ENCODE results near the gene PDS5A.
"Not testable (repeated sequence)": the region's sequence is repeated elsewhere in the genome, so short reads cannot be mapped to it uniquely, and the experiment has no call there.

The PDS5A gene

GRCh38 chr4:39802005-39802404 lies 175.7 kb downstream of the PDS5A start:
- ChIA-PET CTCF (interaction anchor here (1.7 kb wide), 1 partner anchor 333 kb away, joined by 4 read pairs; no protein-coding TSS in a partner anchor), POLR2A (no interaction called here)
- DNase-seq (ENCODE audit: low read depth, low spot score): no peak
- H3K4me3 ChIP-seq (ENCODE audit: low read depth, low read length): no peak overlapping the region
- no peak for TF ChIP-seq CTCF (IDR thresholded peaks at IDR 0.05; ENCODE audit: insufficient read depth, low read length, missing control alignments)

GRCh38 chr4:39792976-39793375 lies 184.7 kb downstream of the PDS5A start:
- DNase-seq (ENCODE audit: low read depth, low spot score); CTCF ChIA-PET; H3K4me3 ChIP-seq (ENCODE audit: low read depth, low read length); POLR2A ChIA-PET: not testable (repeated sequence)

GRCh38 chr4:39792529-39792928 lies 185.2 kb downstream of the PDS5A start:
- no peak for TF ChIP-seq CTCF (IDR thresholded peaks at IDR 0.05; ENCODE audit: insufficient read depth, low read length, missing control alignments)
- ChIA-PET POLR2A (no interaction called here), CTCF (no interaction called here)
- no peak for DNase-seq (ENCODE audit: low read depth, low spot score)
- no peak overlapping the region for H3K4me3 ChIP-seq (ENCODE audit: low read depth, low read length)

- no peak for DNase-seq (ENCODE audit: low read depth, low spot score)
- CTCF ChIA-PET: no interaction called here
- TF ChIP-seq CTCF (IDR thresholded peaks at IDR 0.05; ENCODE audit: insufficient read depth, low read length, missing control alignments): no peak
- H3K4me3 ChIP-seq (ENCODE audit: low read depth, low read length): no peak overlapping the region
- POLR2A ChIA-PET: interaction anchor here (0.7 kb wide), 1 partner anchor 265 kb away, joined by 4 read pairs; the partner anchor contains the start of gene UGDH
Observed at GRCh38 chr4:39792128-39792527, 185.6 kb downstream of the PDS5A start.

- no peak for DNase-seq (ENCODE audit: low read depth, low spot score)
- POLR2A ChIA-PET: no interaction called here
- CTCF ChIA-PET: interaction anchor here (1.0 kb wide), 1 partner anchor 191 kb away, joined by 3 read pairs; no protein-coding TSS in a partner anchor
- no peak overlapping the region for H3K4me3 ChIP-seq (ENCODE audit: low read depth, low read length)
- no peak for TF ChIP-seq CTCF (IDR thresholded peaks at IDR 0.05; ENCODE audit: insufficient read depth, low read length, missing control alignments)
Observed at GRCh38 chr4:39786838-39787237, 190.9 kb downstream of the PDS5A start.

GRCh38 chr4:39785083-39785482 lies 192.6 kb downstream of the PDS5A start:
- no peak for TF ChIP-seq CTCF (IDR thresholded peaks at IDR 0.05; ENCODE audit: insufficient read depth, low read length, missing control alignments)
- ChIA-PET POLR2A (no interaction called here), CTCF (no interaction called here)
- DNase-seq (ENCODE audit: low read depth, low spot score): no peak
- no peak overlapping the region for H3K4me3 ChIP-seq (ENCODE audit: low read depth, low read length)

GRCh38 chr4:39781988-39782387 lies 195.7 kb downstream of the PDS5A start:
- DNase-seq (ENCODE audit: low read depth, low spot score); H3K4me3 ChIP-seq (ENCODE audit: low read depth, low read length); CTCF ChIA-PET; POLR2A ChIA-PET: not testable (repeated sequence)
